DND-41 (cell line): ENCODE results near the gene MIA2.

ENCODE experiments used
- CTCF ChIP-seq: IDR thresholded peaks from 2 replicates; pipeline ENCODE4 v1.5.1; 2012; ENCODE audit warnings: borderline replicate concordance, low read length, moderate library complexity, mild to moderate bottlenecking; ENCODE audit not compliant: poor library complexity, severe bottlenecking; ENCODE audit errors: extremely low read depth
- EZH2 ChIP-seq: IDR thresholded peaks from 3 replicates; pipeline ENCODE4 v1.6.1; 2012; ENCODE audit warnings: borderline replicate concordance, low read depth, mild to moderate bottlenecking, moderate library complexity, low read length, inconsistent platforms; ENCODE audit not compliant: severe bottlenecking

- TF ChIP-seq CTCF (no peak), EZH2 (no peak)
Measured at GRCh38 chr14:39393289-39393688, 159.6 kb downstream of the MIA2 start.
